HG02623 (cell line): ENCODE results near the gene NEK1.

Experiments used
- ATAC-seq: cut with Tn5 transposase; IDR thresholded peaks from one replicate; pipeline ENCODE4 v1.9.1; 2021; ENCODE audit warnings: moderate library complexity; ENCODE audit not compliant: unreplicated experiment

NEK1 gene

DNA sequence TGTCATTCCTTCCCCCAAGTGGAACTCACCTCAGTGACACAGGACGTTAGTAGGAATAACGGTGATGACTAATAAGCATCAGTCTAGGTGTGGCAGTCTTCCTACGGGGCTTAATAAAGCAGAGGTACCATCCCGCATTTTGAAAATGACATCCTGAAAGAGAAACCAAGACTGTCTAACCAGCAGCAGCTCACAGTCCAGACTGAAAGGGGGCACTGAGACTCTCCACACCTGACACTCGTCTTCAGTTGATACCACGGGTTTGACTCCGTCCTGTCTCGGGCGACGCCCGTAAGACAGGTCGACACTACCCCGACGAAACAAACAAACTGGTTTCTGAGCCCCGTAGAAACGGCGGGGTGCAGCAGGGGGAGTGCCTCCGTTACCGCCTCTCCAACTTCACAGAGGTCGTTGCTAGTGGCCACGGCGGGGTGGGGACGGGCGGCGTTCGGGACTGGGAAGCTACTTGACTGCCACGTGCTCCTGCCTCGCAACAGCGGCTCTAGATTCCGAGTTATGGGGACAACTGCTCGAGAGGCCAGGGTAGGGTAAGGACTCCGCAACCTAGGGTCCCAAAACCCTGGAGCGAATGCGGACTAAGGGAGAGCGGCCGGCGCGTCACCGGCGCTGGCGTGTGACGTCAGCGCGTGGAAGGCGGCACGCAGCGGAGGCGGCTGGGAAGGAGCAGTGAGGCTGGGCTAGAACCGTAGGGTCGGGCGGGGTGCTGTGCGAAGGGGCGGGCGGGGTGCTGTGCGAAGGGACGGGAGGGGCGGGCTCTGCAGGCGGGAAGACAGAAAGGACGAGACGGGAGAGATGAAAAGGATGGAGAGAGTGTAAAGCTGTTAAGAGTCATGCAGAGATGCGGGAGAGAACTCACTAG is at the start of gene NEK1:
TSS of gene NEK1 (minus strand) at position 593 of the 880 bp plus-strand sequence. CDS start 9,953 bp downstream, outside the sequence.
- peak; percentile 92 for ATAC-seq

- no peak for ATAC-seq
These were observed 49.4 kb upstream of the NEK1 start for GRCh38 chr4:169661761-169662160.

DNA sequence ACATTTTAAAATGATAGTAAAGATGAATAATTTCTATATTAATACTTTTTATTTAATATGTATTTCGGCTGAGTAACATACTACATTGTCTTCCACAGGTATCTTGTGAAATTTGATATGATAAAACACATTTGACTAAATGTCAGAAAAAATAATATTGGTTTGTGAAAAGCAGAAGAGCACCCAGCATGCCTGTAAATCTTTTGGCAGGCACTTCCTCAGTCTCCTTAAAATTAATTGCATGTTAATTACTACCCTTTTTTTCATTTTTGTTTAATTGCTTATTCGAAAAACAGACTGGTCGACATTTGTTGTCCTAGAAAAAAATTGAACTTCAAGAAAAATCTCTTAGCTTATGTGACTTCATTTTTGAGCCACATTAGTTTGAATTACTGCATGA is 48.5 kb upstream of the NEK1 start:
- no peak for ATAC-seq

- ATAC-seq = peak; percentile 97
These were observed 47.6 kb upstream of the NEK1 start for GRCh38 chr4:169659716-169660670.

GRCh38 chr4:169658975-169659715 is 46.8 kb upstream of the NEK1 start:
- no peak for ATAC-seq

DNA sequence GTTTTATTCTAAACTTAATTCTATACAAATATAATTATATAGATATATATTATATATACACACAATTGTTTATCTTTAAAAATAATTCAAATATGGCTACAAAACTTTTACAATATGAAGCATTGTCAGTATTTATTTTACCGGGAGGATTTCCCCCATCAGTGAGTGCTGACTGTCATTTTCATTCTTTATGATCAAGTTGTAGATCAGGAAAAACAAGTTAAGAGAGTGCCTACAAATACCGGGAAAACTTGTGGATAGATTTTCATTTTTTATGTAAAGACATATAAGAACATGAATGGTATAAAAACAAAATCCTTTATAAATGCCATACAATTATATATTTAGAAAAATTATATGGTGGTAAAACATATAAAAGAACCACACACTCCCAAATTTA is 45.8 kb upstream of the NEK1 start:
- no peak for ATAC-seq

- ATAC-seq = no peak
These were observed 45.2 kb upstream of the NEK1 start for GRCh38 chr4:169657470-169658107.

- no peak for ATAC-seq
These were observed 43.0 kb upstream of the NEK1 start for GRCh38 chr4:169655401-169655800.

DNA sequence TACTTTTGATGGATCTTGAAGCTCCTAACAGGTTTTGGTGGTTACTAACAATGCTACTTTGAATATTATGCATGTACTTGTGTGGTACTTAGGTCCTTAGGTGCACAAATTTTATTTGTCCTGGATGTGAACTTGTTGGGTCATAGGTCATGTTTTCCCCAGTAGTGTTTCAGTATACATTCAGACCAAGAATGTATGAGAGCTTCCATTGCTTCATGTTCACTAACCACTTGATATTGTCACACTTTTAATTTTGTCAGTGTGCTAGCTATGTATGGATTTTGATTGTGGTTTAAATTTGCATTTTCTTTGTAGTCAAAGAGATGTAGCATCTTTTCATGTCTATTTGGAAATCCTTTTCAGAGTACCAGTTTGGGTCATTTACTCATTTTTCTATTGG is 40.2 kb upstream of the NEK1 start:
- no peak for ATAC-seq

DNA sequence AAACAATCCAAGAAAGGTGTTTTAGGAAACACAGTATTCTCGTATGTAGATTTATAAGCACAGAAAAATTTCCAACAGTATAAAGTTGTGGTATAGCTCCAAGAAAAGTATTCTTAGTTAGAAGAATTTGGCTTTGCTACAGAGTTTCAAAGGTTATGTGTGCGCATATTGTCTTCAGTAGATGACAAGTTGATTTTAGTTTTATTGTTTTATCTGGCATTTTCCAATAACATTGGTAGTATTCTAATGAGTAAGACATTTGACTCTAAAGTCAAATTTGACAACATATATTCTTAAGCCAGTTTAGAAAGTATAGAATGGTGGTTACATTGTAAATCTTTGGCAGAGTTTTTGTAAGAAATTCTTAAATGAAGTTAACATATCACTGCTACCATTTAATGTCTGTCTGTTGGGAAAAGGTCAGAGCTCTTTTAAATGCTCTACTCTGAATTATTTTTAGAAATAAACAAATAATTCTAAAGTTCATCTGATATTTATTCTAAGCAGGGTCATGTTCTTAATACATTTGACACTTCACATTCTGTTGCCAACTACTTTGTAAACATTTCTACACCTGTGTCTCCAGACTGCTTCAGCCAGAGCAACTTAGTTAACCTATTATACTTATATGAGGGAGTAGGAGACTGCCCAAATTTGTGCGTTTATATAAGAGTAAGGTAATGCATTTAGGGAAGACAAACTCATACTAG is 38.0 kb upstream of the NEK1 start:
- no peak for ATAC-seq

- ATAC-seq = no peak
These were observed 37.3 kb upstream of the NEK1 start for GRCh38 chr4:169649545-169650226.

- no peak for ATAC-seq
These were observed 33.2 kb upstream of the NEK1 start for GRCh38 chr4:169645627-169646026.

- no peak for ATAC-seq
These were observed 32.4 kb upstream of the NEK1 start for GRCh38 chr4:169644802-169645201.

DNA sequence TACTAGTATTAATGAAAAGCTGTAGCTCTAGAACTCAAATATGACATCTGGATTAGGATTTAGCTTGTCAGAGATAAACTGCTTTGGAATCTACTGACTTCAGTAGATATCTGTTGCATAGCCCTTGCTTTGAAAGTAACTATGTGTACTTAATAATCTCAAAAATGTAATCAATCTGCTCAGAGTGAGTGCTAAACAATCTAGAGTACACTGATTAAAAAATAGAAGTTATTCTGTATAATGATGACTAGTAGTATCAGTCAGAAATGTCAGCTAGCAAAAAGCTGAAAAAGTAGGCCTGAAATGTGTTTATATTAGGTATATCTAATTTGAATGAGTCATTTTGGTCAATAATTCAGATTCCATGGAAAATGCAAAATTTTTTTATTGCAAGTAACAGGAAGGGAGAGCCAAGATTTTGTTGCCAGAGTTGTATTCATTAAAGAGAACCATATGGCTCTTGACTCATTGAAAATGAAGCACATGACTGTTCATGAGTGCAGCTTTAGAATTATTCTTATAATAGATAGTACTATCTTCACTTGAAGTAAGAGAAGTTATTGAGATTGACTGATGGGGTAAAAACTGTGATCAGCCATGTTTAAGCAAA is 28.0 kb upstream of the NEK1 start:
- no peak for ATAC-seq

GRCh38 chr4:169634975-169635374 is 22.6 kb upstream of the NEK1 start:
- no peak for ATAC-seq

DNA sequence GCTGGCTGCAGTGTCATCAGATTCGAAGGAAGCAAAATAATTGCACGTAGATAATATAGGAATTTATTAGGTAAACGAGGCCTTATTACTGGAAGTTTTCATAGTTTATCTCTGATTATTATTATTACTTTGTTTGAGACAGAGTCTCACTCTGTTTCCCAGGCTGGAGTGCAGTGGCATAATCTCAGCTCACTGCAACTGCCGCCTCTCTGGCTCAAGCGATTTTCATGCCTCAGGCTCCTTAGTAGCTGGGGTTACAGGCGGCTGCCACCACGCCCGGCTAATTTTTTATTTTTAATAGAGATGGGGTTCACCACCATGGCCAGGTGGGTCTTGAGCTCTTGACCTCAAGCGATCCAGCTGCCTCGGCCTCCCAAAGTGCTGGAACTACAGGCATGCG is 20.5 kb upstream of the NEK1 start:
- ATAC-seq = no peak

- no peak for ATAC-seq
These were observed 17.7 kb upstream of the NEK1 start for GRCh38 chr4:169630069-169630468.

DNA sequence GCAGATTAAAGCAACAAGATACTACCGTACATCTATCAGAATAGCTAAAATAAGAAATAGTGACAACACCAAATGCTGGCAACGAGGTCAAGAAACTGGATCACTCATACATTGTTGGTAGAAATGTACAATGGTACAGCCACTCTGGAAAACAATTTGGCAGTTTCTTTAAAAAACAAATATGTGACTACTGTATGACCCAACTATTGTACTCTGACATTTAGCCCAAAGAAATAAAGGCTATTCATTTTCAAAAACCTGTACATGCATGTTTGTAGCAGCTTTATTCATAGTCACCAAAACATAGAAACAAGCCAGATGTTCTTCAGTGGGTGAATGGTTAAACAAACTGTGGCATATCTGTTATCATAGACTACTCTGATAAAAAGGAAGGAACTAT is 16.2 kb upstream of the NEK1 start:
- no peak for ATAC-seq

DNA sequence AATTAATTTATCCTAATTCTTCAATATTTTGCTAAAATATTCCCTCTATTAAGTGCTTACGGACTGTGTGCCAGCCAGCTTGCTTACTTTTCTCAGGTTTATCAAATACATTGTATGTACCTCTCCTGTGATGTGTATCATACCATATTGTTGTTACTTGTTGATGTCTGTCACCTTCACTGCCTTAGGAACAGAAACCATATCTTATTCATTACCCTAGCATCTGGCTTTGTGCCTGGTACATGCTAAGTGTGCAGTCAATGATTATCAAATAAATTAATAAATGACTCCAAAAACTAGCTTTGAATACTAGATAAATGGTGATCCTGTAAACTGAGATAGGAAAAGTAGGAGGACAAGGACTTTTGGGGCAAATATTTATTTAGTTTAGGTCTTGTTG is 14.9 kb upstream of the NEK1 start:
- peak; percentile 44 for ATAC-seq
